Measurements from ENCODE around the gene MAP3K9. TPM values are rescaled to one million over a fixed set of nuclear protein-coding genes. Genes with fewer than 3 reads are reported as not detected.

The MAP3K9 gene
- total RNA-seq, 3 donors from 2014 or later: 0.16 to 6.3 (median 3.3) TPM

- DNase-seq (ENCODE audit: low spot score in 2 of 2): no peak
- Histone ChIP-seq H3K27ac (no peak overlapping the region), H3K36me3 (no peaks in the 10 kb centered on the region), H3K4me1 (no peaks in the 10 kb centered on the region), H3K4me3 (no peak overlapping the region), H3K9me3 (no peaks in the 10 kb centered on the region), H3K27me3 (no peaks in the 10 kb centered on the region)
- TF ChIP-seq CTCF (IDR thresholded peaks at IDR 0.05): no peak
- no peak for TF ChIP-seq POLR2AphosphoS5 (IDR thresholded peaks at IDR 0.05)
- TF ChIP-seq POLR2A (IDR thresholded peaks at IDR 0.05): no peak
- intact Hi-C loops (cut with DNase I; ENCODE audit: low total_unique reads): no loop called here
These were observed 27.0 kb downstream of the MAP3K9 start for GRCh38 chr14:70782361-70782760.

GRCh38 chr14:70780396-70781075 is 28.8 kb downstream of the MAP3K9 start:
- no peaks in the 10 kb centered on the region for H3K36me3 ChIP-seq
- H3K4me1 ChIP-seq: no peaks in the 10 kb centered on the region
- H3K9me3 ChIP-seq: no peaks in the 10 kb centered on the region
- intact Hi-C loops (cut with DNase I; ENCODE audit: low total_unique reads): no loop called here
- no peak for DNase-seq (ENCODE audit: low spot score in 2 of 2)
- H3K27ac ChIP-seq: no peak overlapping the region
- no peak overlapping the region for H3K4me3 ChIP-seq
- no peaks in the 10 kb centered on the region for H3K27me3 ChIP-seq
- TF ChIP-seq POLR2A (IDR thresholded peaks at IDR 0.05) (no peak), POLR2AphosphoS5 (IDR thresholded peaks at IDR 0.05) (no peak), CTCF (IDR thresholded peaks at IDR 0.05) (no peak)

GRCh38 chr14:70779667-70780066 is 29.6 kb downstream of the MAP3K9 start:
- intact Hi-C loops (cut with DNase I; ENCODE audit: low total_unique reads): no loop called here
- H3K27ac ChIP-seq: no peak overlapping the region
- H3K9me3 ChIP-seq: no peaks in the 10 kb centered on the region
- no peaks in the 10 kb centered on the region for H3K4me1 ChIP-seq
- H3K27me3 ChIP-seq: no peaks in the 10 kb centered on the region
- no peak for DNase-seq (ENCODE audit: low spot score in 2 of 2)
- TF ChIP-seq CTCF (IDR thresholded peaks at IDR 0.05): no peak
- TF ChIP-seq POLR2A (IDR thresholded peaks at IDR 0.05): no peak
- no peak for TF ChIP-seq POLR2AphosphoS5 (IDR thresholded peaks at IDR 0.05)
- no peaks in the 10 kb centered on the region for H3K36me3 ChIP-seq
- H3K4me3 ChIP-seq: no peak overlapping the region

GRCh38 chr14:70776197-70776596 is 33.1 kb downstream of the MAP3K9 start:
- Histone ChIP-seq H3K27me3 (no peaks in the 10 kb centered on the region), H3K36me3 (no peaks in the 10 kb centered on the region), H3K9me3 (no peaks in the 10 kb centered on the region), H3K4me3 (no peak overlapping the region), H3K27ac (no peak overlapping the region), H3K4me1 (no peaks in the 10 kb centered on the region)
- no peak for DNase-seq (ENCODE audit: low spot score in 2 of 2)
- intact Hi-C loops (cut with DNase I; ENCODE audit: low total_unique reads): no loop called here
- TF ChIP-seq POLR2A (IDR thresholded peaks at IDR 0.05): no peak
- TF ChIP-seq CTCF (IDR thresholded peaks at IDR 0.05): no peak

GRCh38 chr14:70773182-70773862 is 36.0 kb downstream of the MAP3K9 start:
- Histone ChIP-seq H3K36me3 (no peaks in the 10 kb centered on the region), H3K4me1 (no peaks in the 10 kb centered on the region), H3K4me3 (no peak overlapping the region), H3K27me3 (no peaks in the 10 kb centered on the region), H3K27ac (no peak overlapping the region), H3K9me3 (no peaks in the 10 kb centered on the region)
- no peak for TF ChIP-seq CTCF (IDR thresholded peaks at IDR 0.05)
- TF ChIP-seq POLR2A (IDR thresholded peaks at IDR 0.05): no peak
- TF ChIP-seq POLR2AphosphoS5 (IDR thresholded peaks at IDR 0.05): no peak
- no peak for DNase-seq (ENCODE audit: low spot score in 2 of 2)
- intact Hi-C loops (cut with DNase I; ENCODE audit: low total_unique reads): no loop called here
